ENCODE results near the gene DISP2.

DISP2 gene

DNA sequence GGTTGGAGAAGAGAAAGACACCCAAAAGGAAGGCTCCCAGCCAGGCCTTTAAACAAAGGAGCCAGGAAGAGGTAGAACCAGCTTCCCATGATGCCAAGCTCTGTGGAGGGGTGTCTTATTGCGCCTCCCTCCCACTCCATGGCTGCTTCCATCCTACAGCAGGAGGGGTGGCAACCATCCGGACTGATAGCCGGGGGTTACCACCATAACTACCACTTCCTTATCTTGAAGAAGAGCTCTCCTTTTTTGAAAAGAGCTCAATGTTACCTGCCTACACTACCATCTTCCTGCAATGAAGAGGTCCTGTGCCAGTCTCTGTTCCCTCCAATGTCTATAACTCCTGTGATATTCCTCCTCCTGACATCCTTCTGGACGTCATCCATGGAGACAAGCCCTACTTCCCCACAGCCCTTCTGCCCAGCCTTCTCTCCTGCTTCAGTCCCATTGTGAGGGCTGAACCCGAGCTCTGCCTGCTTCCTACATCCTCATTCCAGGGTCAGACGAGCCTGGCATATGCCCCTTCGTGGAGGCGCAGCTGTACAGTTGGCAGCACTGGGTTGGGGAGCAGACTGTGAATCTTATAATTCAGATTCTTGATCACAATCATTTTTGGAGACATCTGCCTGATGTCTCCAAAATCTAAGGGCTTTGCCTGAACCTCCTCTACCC, 25.8 kb upstream of the DISP2 start:
- TF ChIP-seq, protein P1, sequence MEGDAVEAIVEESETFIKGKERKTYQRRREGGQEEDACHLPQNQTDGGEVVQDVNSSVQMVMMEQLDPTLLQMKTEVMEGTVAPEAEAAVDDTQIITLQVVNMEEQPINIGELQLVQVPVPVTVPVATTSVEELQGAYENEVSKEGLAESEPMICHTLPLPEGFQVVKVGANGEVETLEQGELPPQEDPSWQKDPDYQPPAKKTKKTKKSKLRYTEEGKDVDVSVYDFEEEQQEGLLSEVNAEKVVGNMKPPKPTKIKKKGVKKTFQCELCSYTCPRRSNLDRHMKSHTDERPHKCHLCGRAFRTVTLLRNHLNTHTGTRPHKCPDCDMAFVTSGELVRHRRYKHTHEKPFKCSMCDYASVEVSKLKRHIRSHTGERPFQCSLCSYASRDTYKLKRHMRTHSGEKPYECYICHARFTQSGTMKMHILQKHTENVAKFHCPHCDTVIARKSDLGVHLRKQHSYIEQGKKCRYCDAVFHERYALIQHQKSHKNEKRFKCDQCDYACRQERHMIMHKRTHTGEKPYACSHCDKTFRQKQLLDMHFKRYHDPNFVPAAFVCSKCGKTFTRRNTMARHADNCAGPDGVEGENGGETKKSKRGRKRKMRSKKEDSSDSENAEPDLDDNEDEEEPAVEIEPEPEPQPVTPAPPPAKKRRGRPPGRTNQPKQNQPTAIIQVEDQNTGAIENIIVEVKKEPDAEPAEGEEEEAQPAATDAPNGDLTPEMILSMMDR (IDR thresholded peaks at IDR 0.05; ENCODE audit: low read depth, low read length) = no peak
- no peak overlapping the region for H3K4me3 ChIP-seq (ENCODE audit: low read depth, low read length)
- DNase-seq (ENCODE audit: low read depth, low spot score) = no peak
- in situ Hi-C loops (cut with HindIII; ENCODE audit: low sequenced_read_pairs) = no loop called here

DNA sequence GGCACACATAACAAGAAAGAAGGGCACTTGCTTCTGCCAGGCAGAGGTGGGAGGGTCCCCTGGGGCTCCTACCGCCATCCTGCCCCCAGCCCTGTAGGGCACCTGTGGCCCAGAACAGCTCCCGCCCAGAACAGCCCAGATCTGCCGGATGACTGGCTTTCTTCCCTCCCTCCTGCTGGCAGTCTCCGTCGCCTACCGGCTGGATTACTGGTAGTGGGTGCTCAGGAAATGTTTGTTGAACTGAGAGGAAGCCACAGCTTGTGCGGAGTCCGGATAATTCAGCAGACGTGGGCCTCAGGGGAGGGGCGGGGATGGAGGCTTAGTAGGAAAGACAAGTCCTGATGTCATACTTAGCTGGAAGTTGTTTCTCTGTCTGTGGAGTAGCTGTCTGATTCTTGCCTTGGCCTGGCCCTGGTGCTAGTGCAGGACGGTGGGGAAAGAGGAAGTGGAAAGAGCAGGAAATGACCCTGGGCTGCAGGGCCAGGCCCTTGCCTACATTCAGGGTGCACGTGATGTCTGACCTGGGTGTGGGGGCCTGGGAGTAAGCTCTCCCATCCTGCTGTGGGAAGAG, 24.0 kb upstream of the DISP2 start:
- TF ChIP-seq, protein P1 (IDR thresholded peaks at IDR 0.05; ENCODE audit: low read depth, low read length) = no peak
- in situ Hi-C loops (cut with HindIII; ENCODE audit: low sequenced_read_pairs) = no loop called here
- peak; percentile 77 for DNase-seq (ENCODE audit: low read depth, low spot score)
- H3K4me3 ChIP-seq (ENCODE audit: low read depth, low read length) = no peak overlapping the region

DNA sequence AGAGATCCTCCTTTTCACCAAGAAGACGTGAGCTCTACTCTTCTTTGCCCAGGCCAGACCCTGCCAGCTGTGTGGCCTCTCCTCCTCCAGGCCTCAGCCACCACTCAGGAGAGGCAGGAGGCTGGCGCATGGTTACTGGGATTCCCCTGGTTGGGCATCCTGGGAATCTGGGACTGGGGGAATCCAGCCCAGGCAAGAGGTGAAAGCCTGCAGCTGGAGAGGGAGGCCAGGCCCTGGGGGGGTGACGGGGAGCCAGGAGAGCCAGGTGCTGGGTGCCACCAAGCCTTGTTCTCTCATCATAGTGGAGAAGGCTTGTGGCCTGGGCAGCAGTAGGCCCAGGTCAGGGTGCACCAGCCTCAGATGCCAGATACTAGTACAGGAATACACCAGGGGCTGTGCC, 23.5 kb upstream of the DISP2 start:
- in situ Hi-C loops (cut with HindIII; ENCODE audit: low sequenced_read_pairs) = no loop called here
- DNase-seq (ENCODE audit: low read depth, low spot score) = no peak
- TF ChIP-seq, protein P1 (IDR thresholded peaks at IDR 0.05; ENCODE audit: low read depth, low read length) = no peak
- no peak overlapping the region for H3K4me3 ChIP-seq (ENCODE audit: low read depth, low read length)

DNA sequence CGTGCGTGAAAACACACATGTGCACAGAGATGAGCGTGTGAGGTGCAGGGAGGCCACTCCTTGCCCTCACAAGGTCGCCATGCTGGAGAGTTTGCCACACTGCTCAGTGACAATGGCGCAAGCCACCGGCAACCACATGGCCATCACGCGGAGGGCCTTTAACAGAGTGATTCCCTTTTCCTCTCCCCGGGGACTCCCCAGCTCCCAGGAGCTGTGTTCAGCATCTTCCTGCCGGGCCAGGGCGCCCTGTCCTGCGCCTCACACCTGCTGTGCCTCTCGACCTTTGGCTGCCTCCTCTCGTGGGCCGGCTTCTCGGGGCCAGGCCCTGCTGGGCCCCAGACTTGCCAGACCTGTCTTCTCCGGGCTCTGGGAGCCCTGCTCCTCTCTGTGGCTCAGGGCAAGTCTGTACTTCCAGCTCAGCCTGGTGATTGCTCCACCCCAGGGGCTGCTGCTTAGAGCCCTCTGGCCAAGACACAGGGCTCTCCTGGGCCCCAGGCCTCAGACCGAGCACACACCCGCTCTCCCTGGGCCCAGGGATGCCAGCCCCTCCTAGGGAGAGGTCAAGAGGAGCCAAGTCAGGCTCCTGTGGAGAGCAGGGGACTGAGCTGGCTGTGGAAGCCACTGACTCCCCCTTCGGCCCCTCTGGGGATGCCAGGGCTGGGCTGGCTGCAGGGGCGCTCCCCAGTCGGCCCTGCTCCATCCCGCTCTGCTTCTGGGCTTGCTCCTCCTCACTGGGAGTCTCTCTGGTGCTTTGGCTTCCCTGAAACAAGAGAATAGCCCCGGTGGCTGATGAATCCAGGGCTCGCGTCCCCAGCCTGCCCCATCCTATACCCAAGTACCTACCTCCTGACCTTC, 22.9 kb upstream of the DISP2 start:
- no peak overlapping the region for H3K4me3 ChIP-seq (ENCODE audit: low read depth, low read length)
- in situ Hi-C loops (cut with HindIII; ENCODE audit: low sequenced_read_pairs) = no loop called here
- DNase-seq (ENCODE audit: low read depth, low spot score) = no peak
- TF ChIP-seq, protein P1 (IDR thresholded peaks at IDR 0.05; ENCODE audit: low read depth, low read length) = no peak

DNA sequence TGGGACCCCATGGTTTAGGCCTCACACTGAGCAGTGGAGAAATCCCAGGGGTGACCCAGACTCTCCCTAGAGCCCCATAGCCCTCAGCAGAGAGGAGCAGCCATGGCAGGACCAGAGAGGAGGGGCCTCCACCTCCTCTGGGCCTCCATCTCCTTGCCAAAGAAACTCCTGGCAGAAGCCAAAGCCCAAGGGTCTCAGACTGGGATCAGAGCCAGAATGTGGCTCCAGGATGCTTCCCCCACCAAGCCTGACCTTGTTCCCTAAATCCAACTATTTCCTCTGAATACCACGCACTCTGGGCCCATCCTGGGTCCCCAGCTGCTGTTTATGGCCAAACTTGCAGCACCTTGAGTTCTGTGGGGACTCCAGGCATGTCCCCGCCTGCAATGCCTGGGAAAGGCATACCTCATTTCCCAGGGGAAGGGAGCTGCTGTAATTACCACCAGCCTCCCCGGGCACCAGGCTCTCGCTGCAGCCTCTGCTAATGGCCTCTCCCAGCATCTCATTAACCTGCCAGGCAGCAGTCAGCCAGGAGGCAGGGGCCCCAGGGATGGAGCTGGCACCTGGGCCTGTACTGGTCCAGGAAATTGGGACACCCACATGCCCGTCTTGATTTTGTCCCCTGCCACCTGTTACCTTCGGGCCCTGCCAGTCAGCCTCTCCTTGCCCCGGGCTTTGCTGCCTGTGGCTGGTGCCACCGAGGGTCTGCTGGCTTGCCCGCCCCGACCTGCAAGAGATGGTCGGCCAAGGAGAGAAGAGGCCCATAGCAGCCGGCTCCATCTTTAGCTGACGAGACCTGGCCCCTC, 21.9 kb upstream of the DISP2 start:
- in situ Hi-C loops (cut with HindIII; ENCODE audit: low sequenced_read_pairs) = no loop called here
- no peak for DNase-seq (ENCODE audit: low read depth, low spot score)
- no peak overlapping the region for H3K4me3 ChIP-seq (ENCODE audit: low read depth, low read length)
- TF ChIP-seq, protein P1 (IDR thresholded peaks at IDR 0.05; ENCODE audit: low read depth, low read length) = no peak

DNA sequence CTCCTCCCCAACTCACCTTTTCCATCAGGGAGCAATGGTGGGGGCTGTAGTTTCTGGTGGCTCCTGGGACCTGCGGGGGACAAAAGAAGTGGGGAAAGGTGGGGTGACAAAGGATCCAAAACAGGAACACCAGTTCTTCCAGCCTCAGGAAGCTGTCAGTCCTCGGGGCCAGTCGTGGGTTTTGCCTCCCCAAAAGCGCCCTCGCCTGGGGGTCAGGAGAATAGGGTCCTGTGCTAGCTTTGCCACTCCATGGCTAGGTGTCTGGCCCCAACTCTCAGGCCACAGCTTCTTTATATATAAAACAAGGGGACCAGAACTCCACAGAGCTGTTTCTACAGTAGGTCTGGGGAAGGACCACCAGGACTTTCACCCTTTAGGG, 21.3 kb upstream of the DISP2 start:
- no peak overlapping the region for H3K4me3 ChIP-seq (ENCODE audit: low read depth, low read length)
- in situ Hi-C loops (cut with HindIII; ENCODE audit: low sequenced_read_pairs) = no loop called here
- no peak for DNase-seq (ENCODE audit: low read depth, low spot score)
- TF ChIP-seq, protein P1 (IDR thresholded peaks at IDR 0.05; ENCODE audit: low read depth, low read length) = peak; percentile 12
